Measurements from ENCODE around the gene ERN2.
"Not testable (repeated sequence)": the region's sequence is repeated elsewhere in the genome, so short reads cannot be mapped to it uniquely, and the experiment has no call there.

The ERN2 gene

GRCh38 chr16:23712976-23713375, at the start of gene ERN2:
Gene ERN2, minus strand, starts transcription at chr16:23713222. Its CDS starts 35 bp downstream, at chr16:23713187.
- ChIA-PET POLR2A (no interaction called here), CTCF (no interaction called here)
- no peak within 1 kb of the TSS for H3K4me3 ChIP-seq (ENCODE audit: low read depth, low read length)
- TF ChIP-seq CTCF (IDR thresholded peaks at IDR 0.05; ENCODE audit: insufficient read depth, low read length, missing control alignments) = no peak
- no peak for DNase-seq (ENCODE audit: low read depth, low spot score)

GRCh38 chr16:23757937-23758619, 45.1 kb upstream of the ERN2 start:
- no peak overlapping the region for H3K4me3 ChIP-seq (ENCODE audit: low read depth, low read length)
- no peak for TF ChIP-seq CTCF (IDR thresholded peaks at IDR 0.05; ENCODE audit: insufficient read depth, low read length, missing control alignments)
- POLR2A ChIA-PET = no interaction called here
- CTCF ChIA-PET = no interaction called here
- DNase-seq (ENCODE audit: low read depth, low spot score) = no peak

- TF ChIP-seq CTCF (IDR thresholded peaks at IDR 0.05; ENCODE audit: insufficient read depth, low read length, missing control alignments) = no peak
- ChIA-PET CTCF (no interaction called here), POLR2A (no interaction called here)
- H3K4me3 ChIP-seq (ENCODE audit: low read depth, low read length) = no peak overlapping the region
- DNase-seq (ENCODE audit: low read depth, low spot score) = no peak
Measured at GRCh38 chr16:23757116-23757515, 44.1 kb upstream of the ERN2 start.

GRCh38 chr16:23755484-23755809, 42.4 kb upstream of the ERN2 start:
- DNase-seq (ENCODE audit: low read depth, low spot score) = no peak
- ChIA-PET POLR2A (no interaction called here), CTCF (no interaction called here)
- H3K4me3 ChIP-seq (ENCODE audit: low read depth, low read length) = no peak overlapping the region
- TF ChIP-seq CTCF (IDR thresholded peaks at IDR 0.05; ENCODE audit: insufficient read depth, low read length, missing control alignments) = no peak

- H3K4me3 ChIP-seq (ENCODE audit: low read depth, low read length) = no peak within 1 kb of the TSS
- ChIA-PET CTCF (no interaction called here), POLR2A (no interaction called here)
- TF ChIP-seq CTCF (IDR thresholded peaks at IDR 0.05; ENCODE audit: insufficient read depth, low read length, missing control alignments) = no peak
- no peak for DNase-seq (ENCODE audit: low read depth, low spot score)
Measured at GRCh38 chr16:23754594-23755483, 41.8 kb upstream of the ERN2 start, which contains the start of gene CHP2. Gene CHP2, plus strand, starts transcription at chr16:23755026. Its CDS starts 24 bp downstream, at chr16:23755050.

- no peak overlapping the region for H3K4me3 ChIP-seq (ENCODE audit: low read depth, low read length)
- DNase-seq (ENCODE audit: low read depth, low spot score) = no peak
- POLR2A ChIA-PET = no interaction called here
- CTCF ChIA-PET = no interaction called here
- TF ChIP-seq CTCF (IDR thresholded peaks at IDR 0.05; ENCODE audit: insufficient read depth, low read length, missing control alignments) = no peak
Measured at GRCh38 chr16:23753908-23754593, 41.0 kb upstream of the ERN2 start.

GRCh38 chr16:23751053-23751452, 38.0 kb upstream of the ERN2 start:
- POLR2A ChIA-PET; CTCF ChIA-PET; DNase-seq (ENCODE audit: low read depth, low spot score); H3K4me3 ChIP-seq (ENCODE audit: low read depth, low read length): not testable (repeated sequence)
